Upper lobe of right lung (tissue), 1 donor: ENCODE data around the gene DSE. TPM values are rescaled to one million over a fixed set of nuclear protein-coding genes. Genes with fewer than 3 reads are reported as not detected.
A peak's percentile ranks its signal among the peaks of the same experiment; 100 is the strongest.

Experiments
- ATAC-seq: fragments of 200-7000 bp; cut with Tn5 transposase; one replicate; pipeline ENCODE4 v1.9.1; 2020; ENCODE audit warnings: mild to moderate bottlenecking, moderate library complexity
- DNase-seq: peaks from one replicate; pipeline ENCODE4 v3.0.0-alpha.2; 2020
- H3K27ac ChIP-seq: fragments of 200-600 bp; one replicate; pipeline ENCODE4 v1.8.0; 2022
- H3K27me3 ChIP-seq: fragments of 200-600 bp; one replicate; pipeline ENCODE4 v1.8.0; 2022; ENCODE audit warnings: mild to moderate bottlenecking
- H3K36me3 ChIP-seq: fragments of 200-600 bp; one replicate; pipeline ENCODE4 v1.8.0; 2022
- H3K4me1 ChIP-seq: fragments of 200-600 bp; one replicate; pipeline ENCODE4 v1.8.0; 2022
- H3K4me3 ChIP-seq: fragments of 200-600 bp; one replicate; pipeline ENCODE4 v1.8.0; 2022; ENCODE audit warnings: mild to moderate bottlenecking
- H3K9me3 ChIP-seq: fragments of 200-600 bp; one replicate; pipeline ENCODE4 v1.8.0; 2022
- intact Hi-C: fragments of 100-400 bp; cut with DNase I; formaldehyde crosslinking; loops from one replicate; pipeline ENCODE4 v1.11.0; 2022
- total RNA-seq: library from RNA; stranded (reverse); fragmentation: NEBNext Ultra II Directional; extraction: Animal tissue kit (Norgen Biotek cat#: 25700); gene quantifications from one replicate; pipeline ENCODE4 v1.2.1, GENCODE V29; 2021
- TF ChIP-seq, protein P1 (sequence below): fragments of 200-600 bp; IDR thresholded peaks from one replicate; pipeline ENCODE4 v1.8.0; 2022; ENCODE audit warnings: antibody characterized with exemption
- donor health status: DM: no; HTN: yes; CAD: no; lungs with severe emphysema.

The DSE gene
- total RNA-seq, 1 donor from 2014 or later, result 47.6 TPM

- Histone ChIP-seq H3K4me3 (no peak overlapping the region), H3K9me3 (no peaks in the 10 kb centered on the region), H3K36me3 (no peaks in the 10 kb centered on the region), H3K27me3 (no peaks in the 10 kb centered on the region), H3K27ac (no peak overlapping the region), H3K4me1 (peaks cover 28% of the 10 kb centered on the region)
- no peak for ATAC-seq
- no peak for DNase-seq
- intact Hi-C loops, result no loop called here
- TF ChIP-seq, protein P1, sequence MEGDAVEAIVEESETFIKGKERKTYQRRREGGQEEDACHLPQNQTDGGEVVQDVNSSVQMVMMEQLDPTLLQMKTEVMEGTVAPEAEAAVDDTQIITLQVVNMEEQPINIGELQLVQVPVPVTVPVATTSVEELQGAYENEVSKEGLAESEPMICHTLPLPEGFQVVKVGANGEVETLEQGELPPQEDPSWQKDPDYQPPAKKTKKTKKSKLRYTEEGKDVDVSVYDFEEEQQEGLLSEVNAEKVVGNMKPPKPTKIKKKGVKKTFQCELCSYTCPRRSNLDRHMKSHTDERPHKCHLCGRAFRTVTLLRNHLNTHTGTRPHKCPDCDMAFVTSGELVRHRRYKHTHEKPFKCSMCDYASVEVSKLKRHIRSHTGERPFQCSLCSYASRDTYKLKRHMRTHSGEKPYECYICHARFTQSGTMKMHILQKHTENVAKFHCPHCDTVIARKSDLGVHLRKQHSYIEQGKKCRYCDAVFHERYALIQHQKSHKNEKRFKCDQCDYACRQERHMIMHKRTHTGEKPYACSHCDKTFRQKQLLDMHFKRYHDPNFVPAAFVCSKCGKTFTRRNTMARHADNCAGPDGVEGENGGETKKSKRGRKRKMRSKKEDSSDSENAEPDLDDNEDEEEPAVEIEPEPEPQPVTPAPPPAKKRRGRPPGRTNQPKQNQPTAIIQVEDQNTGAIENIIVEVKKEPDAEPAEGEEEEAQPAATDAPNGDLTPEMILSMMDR, result no peak
Measured at GRCh38 chr6:116408491-116408890, 37.7 kb downstream of the DSE start.

DNA sequence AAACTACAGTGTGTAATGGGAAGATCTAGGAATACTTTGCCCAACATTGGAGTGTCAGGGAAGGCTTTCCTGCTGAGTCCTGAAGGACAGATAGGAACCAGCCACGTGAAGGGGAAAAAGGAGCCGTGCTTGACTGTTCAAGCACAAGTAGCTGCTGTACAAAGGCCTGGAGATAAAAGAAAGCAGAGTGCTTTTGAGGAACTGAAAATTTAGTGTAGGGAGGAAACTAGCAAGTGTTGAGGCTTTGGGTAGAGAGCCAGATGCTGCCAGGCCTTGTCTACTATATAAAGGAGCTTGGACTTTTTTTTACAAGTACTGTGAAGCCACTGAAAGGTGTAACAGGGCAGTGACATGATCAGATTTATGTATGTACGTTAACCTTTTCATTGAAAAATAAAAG is 39.0 kb downstream of the DSE start:
- H3K4me1 ChIP-seq, result peaks cover 28% of the 10 kb centered on the region
- TF ChIP-seq, protein P1, result no peak
- peak; percentile 63 for ATAC-seq
- intact Hi-C loops, result no loop called here
- no peak overlapping the region for H3K4me3 ChIP-seq
- no peaks in the 10 kb centered on the region for H3K27me3 ChIP-seq
- no peak for DNase-seq
- no peaks in the 10 kb centered on the region for H3K9me3 ChIP-seq
- H3K27ac ChIP-seq, result no peak overlapping the region
- H3K36me3 ChIP-seq, result no peaks in the 10 kb centered on the region

- ATAC-seq (peak; percentile 48), DNase-seq (no peak)
- H3K27me3 ChIP-seq, result no peaks in the 10 kb centered on the region
- no peaks in the 10 kb centered on the region for H3K9me3 ChIP-seq
- TF ChIP-seq, protein P1, result no peak
- no peak overlapping the region for H3K4me3 ChIP-seq
- intact Hi-C loops, result no loop called here
- peaks cover 20% of the 10 kb centered on the region for H3K4me1 ChIP-seq
- no peak overlapping the region for H3K27ac ChIP-seq
- no peaks in the 10 kb centered on the region for H3K36me3 ChIP-seq
Measured at GRCh38 chr6:116411284-116411623, 40.5 kb downstream of the DSE start.

DNA sequence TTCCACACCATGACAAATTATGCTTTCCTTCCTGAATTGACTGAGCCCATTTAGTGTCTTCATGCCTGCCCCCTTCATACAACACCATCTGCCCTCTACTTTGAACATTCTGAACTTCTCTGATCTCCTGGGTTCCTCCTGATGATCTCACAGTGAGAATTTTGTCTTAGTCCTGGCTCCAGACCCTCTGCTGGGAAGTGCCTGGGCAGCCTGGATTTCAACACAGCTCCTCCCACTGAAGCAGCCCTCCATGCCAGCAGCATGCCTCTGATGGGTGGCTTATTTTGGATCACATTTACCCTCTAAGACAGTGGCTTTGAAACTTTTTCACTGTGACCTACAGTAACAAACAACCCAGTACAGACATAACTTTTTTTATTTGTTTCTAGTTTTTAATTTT is 41.5 kb downstream of the DSE start:
- DNase-seq, result no peak

DNA sequence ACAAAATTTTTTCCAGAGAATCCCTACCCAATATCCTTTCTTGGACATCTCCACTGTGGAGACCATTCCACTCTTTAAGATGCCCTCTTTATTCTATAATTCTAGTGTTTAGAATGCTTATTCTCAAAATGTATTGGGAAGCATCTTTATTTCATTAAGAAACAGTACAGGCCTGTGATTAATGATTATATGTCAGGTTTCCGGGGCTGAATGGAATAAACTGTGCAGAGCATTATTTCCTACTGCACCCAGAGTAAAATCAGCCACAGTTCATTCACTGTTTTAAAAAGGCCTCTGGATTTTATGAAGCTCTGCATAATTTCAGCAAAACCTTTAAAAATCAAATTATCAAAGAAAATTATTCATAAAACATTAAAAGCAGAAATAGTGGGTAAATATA is 42.6 kb downstream of the DSE start:
- H3K36me3 ChIP-seq, result no peaks in the 10 kb centered on the region
- H3K27me3 ChIP-seq, result no peaks in the 10 kb centered on the region
- ATAC-seq, result no peak
- no peak for DNase-seq
- H3K27ac ChIP-seq, result no peak overlapping the region
- H3K4me3 ChIP-seq, result no peak overlapping the region
- TF ChIP-seq, protein P1, result no peak
- H3K9me3 ChIP-seq, result no peaks in the 10 kb centered on the region
- H3K4me1 ChIP-seq, result peaks cover 20% of the 10 kb centered on the region
- intact Hi-C loops, result no loop called here

More for the DNA sequence above, 41.5 kb downstream of the DSE start:
- intact Hi-C loops, result no loop called here
- Histone ChIP-seq H3K4me1 (peaks cover 20% of the 10 kb centered on the region), H3K27me3 (no peaks in the 10 kb centered on the region), H3K27ac (no peak overlapping the region), H3K4me3 (no peak overlapping the region), H3K36me3 (no peaks in the 10 kb centered on the region), H3K9me3 (no peaks in the 10 kb centered on the region)
- peak; percentile 58 for ATAC-seq
- TF ChIP-seq, protein P1, result no peak

DNA sequence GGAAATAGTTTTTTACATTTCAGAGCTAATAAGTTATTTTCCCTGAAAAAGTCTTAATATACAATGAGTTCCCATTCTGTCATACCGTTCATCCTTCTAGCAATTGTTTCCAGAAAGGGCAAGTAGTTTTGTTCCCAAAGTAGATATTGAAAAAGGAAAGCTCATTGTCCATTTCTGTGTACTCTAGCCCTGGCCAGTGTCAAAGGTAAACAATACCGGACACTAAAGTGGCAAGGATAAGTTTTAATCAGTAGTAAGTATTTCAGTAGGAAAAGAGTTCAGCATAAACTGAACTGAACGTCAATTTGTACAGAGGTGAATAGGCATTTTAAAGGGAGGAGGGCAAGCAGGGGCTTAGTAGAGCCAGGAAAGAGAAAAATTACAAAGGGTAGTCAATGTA is 46.9 kb downstream of the DSE start:
- ATAC-seq (no peak), DNase-seq (no peak)
- Histone ChIP-seq H3K27me3 (no peaks in the 10 kb centered on the region), H3K9me3 (no peaks in the 10 kb centered on the region), H3K36me3 (no peaks in the 10 kb centered on the region), H3K27ac (no peak overlapping the region), H3K4me1 (peaks cover under 1% of the 10 kb centered on the region), H3K4me3 (no peak overlapping the region)
- intact Hi-C loops, result no loop called here
- TF ChIP-seq, protein P1, result no peak
